NCI-H510A treated with DMSO at 0.1 percent for 48 hours (cell line): ENCODE measurements around the gene ULBP3.
A peak's percentile ranks its signal among the peaks of the same experiment; 100 is the strongest.

ENCODE experiments used
- DNase-seq: peaks from one replicate; lab custom pipeline; 2025; lab: John Stamatoyannopoulos, UW

ULBP3 gene

GRCh38 chr6:150068720-150069648, at the start of gene ULBP3:
TSS of gene ULBP3 (minus strand) at chr6:150069121. CDS start at chr6:150069066, 55 bp downstream.
- peak; percentile 78 for DNase-seq

- DNase-seq: peak; percentile 62
Observed at GRCh38 chr6:150118627-150119026, 49.7 kb upstream of the ULBP3 start.

GRCh38 chr6:150118203-150118602, 49.3 kb upstream of the ULBP3 start:
- peak; percentile 55 for DNase-seq

GRCh38 chr6:150116200-150116800, 47.4 kb upstream of the ULBP3 start:
- no peak for DNase-seq

- DNase-seq: no peak
Observed at GRCh38 chr6:150115769-150116168, 46.8 kb upstream of the ULBP3 start.

- no peak for DNase-seq
Observed at GRCh38 chr6:150112233-150112632, 43.3 kb upstream of the ULBP3 start.

- DNase-seq: no peak
Observed at GRCh38 chr6:150102750-150103270, 33.9 kb upstream of the ULBP3 start.

- DNase-seq: no peak
Observed at GRCh38 chr6:150100745-150101144, 31.8 kb upstream of the ULBP3 start.

GRCh38 chr6:150099953-150100352, 31.0 kb upstream of the ULBP3 start:
- no peak for DNase-seq

GRCh38 chr6:150099546-150099945, 30.6 kb upstream of the ULBP3 start:
- no peak for DNase-seq

GRCh38 chr6:150098155-150098554, 29.2 kb upstream of the ULBP3 start:
- no peak for DNase-seq

GRCh38 chr6:150093397-150093796, 24.5 kb upstream of the ULBP3 start:
- no peak for DNase-seq

GRCh38 chr6:150091476-150091875, 22.6 kb upstream of the ULBP3 start:
- no peak for DNase-seq

GRCh38 chr6:150090328-150090727, 21.4 kb upstream of the ULBP3 start:
- DNase-seq: no peak

GRCh38 chr6:150088481-150089154, 19.7 kb upstream of the ULBP3 start:
- DNase-seq: peak; percentile 50

- peak; percentile 1 for DNase-seq
Observed at GRCh38 chr6:150087336-150087735, 18.4 kb upstream of the ULBP3 start.

- no peak for DNase-seq
Observed at GRCh38 chr6:150086026-150086425, 17.1 kb upstream of the ULBP3 start.

GRCh38 chr6:150084426-150084825, 15.5 kb upstream of the ULBP3 start:
- no peak for DNase-seq

GRCh38 chr6:150083839-150084238, 14.9 kb upstream of the ULBP3 start:
- no peak for DNase-seq

GRCh38 chr6:150081702-150082101, 12.8 kb upstream of the ULBP3 start:
- no peak for DNase-seq

GRCh38 chr6:150079604-150080003, 10.7 kb upstream of the ULBP3 start:
- no peak for DNase-seq

- no peak for DNase-seq
Observed at GRCh38 chr6:150078788-150079187, 9.9 kb upstream of the ULBP3 start.
